OCI-LY1 (cell line): Measurements from ENCODE around the gene NTRK3.

Experiments
- EZH2 ChIP-seq: fragments of 200-600 bp; sonication (generic), shearing (Covaris generic); IDR thresholded peaks from 2 replicates; pipeline ENCODE4 v1.8.0; 2017; ENCODE audit warnings: borderline replicate concordance, mixed run types, mild to moderate bottlenecking, antibody characterized with exemption, low read length, moderate library complexity, mixed read lengths
- TF ChIP-seq, protein P1 (sequence below): fragments of 200-600 bp; sonication (generic), shearing (Covaris generic); IDR thresholded peaks from 2 replicates; pipeline ENCODE4 v1.5.1; 2017; ENCODE audit warnings: mild to moderate bottlenecking, antibody characterized with exemption, low read length, moderate library complexity, mixed read lengths

DNA sequence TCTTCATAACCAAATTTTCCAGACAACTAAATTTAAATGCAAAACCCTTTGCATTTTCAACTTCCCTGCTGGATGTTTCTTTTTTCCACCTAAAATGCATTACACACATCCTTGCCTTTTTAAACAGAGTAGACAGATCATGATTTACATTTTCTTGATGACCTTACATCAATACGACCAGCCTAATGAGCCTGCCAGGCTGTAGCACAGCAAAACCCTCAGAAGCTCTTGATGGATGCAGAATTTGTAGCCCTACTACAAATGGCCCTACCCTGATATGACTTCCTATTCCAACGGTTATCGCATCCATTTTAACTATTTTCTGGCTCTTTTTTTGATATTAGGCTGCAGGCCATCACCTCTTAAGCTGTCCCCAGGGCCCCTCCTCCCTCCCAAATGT is 66.3 kb downstream of the NTRK3 start:
- TF ChIP-seq, protein P1, sequence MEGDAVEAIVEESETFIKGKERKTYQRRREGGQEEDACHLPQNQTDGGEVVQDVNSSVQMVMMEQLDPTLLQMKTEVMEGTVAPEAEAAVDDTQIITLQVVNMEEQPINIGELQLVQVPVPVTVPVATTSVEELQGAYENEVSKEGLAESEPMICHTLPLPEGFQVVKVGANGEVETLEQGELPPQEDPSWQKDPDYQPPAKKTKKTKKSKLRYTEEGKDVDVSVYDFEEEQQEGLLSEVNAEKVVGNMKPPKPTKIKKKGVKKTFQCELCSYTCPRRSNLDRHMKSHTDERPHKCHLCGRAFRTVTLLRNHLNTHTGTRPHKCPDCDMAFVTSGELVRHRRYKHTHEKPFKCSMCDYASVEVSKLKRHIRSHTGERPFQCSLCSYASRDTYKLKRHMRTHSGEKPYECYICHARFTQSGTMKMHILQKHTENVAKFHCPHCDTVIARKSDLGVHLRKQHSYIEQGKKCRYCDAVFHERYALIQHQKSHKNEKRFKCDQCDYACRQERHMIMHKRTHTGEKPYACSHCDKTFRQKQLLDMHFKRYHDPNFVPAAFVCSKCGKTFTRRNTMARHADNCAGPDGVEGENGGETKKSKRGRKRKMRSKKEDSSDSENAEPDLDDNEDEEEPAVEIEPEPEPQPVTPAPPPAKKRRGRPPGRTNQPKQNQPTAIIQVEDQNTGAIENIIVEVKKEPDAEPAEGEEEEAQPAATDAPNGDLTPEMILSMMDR = no peak
- no peak for TF ChIP-seq EZH2
